Lower leg skin (tissue), 3 donors: Measurements from ENCODE around the gene NAP1L1.

Experiments
- POLR2A ChIP-seq, 2 donors: fragments of 450-650 bp; IDR thresholded peaks; one replicate each; pipeline ENCODE4 v1.6.1; 2016 to 2017; ENCODE audit warnings: antibody characterized with exemption in 2 of 2, mild to moderate bottlenecking in 1 of 2, moderate library complexity in 1 of 2
- TF ChIP-seq, protein P1 (sequence below), 3 donors: fragments of 450-650 bp; IDR thresholded peaks; one replicate each; pipeline ENCODE4 v1.5.1; 2016; ENCODE audit warnings: antibody characterized with exemption in 3 of 3, mild to moderate bottlenecking in 3 of 3, moderate library complexity in 2 of 3

DNA sequence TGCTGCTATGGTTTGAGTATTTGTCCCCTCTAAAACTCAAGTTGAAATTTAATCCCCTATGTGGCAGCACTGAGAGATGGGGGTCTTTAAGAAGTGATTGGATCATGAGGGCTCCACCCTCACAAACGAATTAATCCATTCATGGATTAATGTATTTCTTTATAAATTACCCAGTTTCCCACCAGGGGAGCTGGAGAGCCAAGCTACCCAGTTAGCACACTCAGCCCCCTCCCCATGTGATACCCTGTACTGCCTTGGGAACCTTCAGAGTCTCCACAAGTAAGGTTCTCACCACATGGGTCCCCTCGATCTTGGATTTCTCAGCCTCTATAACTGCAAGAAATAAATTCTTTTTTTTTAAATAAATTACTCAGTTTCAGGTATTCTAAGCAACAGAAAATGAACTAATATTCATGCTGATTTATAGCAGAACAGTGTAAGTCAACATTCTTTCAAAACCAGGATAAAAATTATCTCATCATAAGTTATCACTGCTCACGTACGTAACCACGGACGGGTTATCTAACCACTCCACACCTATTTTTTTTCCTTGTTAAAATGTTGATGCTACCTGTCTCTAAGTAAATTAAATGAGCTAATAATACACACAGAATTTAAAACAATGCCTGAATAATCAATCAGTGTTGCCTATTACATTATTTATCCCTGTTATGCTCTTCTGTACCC, 3.6 kb downstream of the NAP1L1 start:
- TF ChIP-seq, protein P1, sequence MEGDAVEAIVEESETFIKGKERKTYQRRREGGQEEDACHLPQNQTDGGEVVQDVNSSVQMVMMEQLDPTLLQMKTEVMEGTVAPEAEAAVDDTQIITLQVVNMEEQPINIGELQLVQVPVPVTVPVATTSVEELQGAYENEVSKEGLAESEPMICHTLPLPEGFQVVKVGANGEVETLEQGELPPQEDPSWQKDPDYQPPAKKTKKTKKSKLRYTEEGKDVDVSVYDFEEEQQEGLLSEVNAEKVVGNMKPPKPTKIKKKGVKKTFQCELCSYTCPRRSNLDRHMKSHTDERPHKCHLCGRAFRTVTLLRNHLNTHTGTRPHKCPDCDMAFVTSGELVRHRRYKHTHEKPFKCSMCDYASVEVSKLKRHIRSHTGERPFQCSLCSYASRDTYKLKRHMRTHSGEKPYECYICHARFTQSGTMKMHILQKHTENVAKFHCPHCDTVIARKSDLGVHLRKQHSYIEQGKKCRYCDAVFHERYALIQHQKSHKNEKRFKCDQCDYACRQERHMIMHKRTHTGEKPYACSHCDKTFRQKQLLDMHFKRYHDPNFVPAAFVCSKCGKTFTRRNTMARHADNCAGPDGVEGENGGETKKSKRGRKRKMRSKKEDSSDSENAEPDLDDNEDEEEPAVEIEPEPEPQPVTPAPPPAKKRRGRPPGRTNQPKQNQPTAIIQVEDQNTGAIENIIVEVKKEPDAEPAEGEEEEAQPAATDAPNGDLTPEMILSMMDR (IDR thresholded peaks at IDR 0.05) = no peak
- no peak for TF ChIP-seq POLR2A (IDR thresholded peaks at IDR 0.05)
